ENCODE measurements around the gene REXO1. TPM values are rescaled to one million over a fixed set of nuclear protein-coding genes. Genes with fewer than 3 reads are reported as not detected.

REXO1 gene
- total RNA-seq, 1 experiment from 2014 or later = 56.8 TPM

- H3K79me2 ChIP-seq (ENCODE audit: insufficient read depth, low read length) = peaks cover 2% of the 10 kb centered on the region; the same call in 1 of the 2 replicates
- no peaks in the 10 kb centered on the region for H3K9me3 ChIP-seq (ENCODE audit: control insufficient read depth, low read depth, low read length)
- H2AK5ac ChIP-seq (ENCODE audit: insufficient read length, low read length) = no peak overlapping the region
- no peak overlapping the region for H4K5ac ChIP-seq (ENCODE audit: insufficient read length, low read depth, low read length)
- Mint-ChIP-seq H3K36me3 (ENCODE audit: insufficient read depth in 1 of 3, low read depth in 3 of 3) (peaks cover 6 to 35% (median 19%) of the 10 kb centered on the region in 3 experiments; a peak in 6 of 7 replicates), H3K4me1 (peaks cover 5 to 13% of the 10 kb centered on the region in 2 experiments; a peak in 3 of 4 replicates), H3K9me3 (no peaks in the 10 kb centered on the region), H3K4me3 (peak overlapping the region; percentile 10 to 29; a peak in 2 of 5 replicates), H3K27ac (no peak overlapping the region), H3K27me3 (ENCODE audit: low read depth) (no peaks in the 10 kb centered on the region)
- DNase-seq = peak; percentile 76
- H4K8ac ChIP-seq (replicated peaks; ENCODE audit: insufficient read length, low read depth, low read length) = no peak overlapping the region
- H3K4ac ChIP-seq (ENCODE audit: low read depth, low read length) = no peak overlapping the region
- H2AFZ ChIP-seq (ENCODE audit: low read length) = no peak overlapping the region
- H2BK20ac ChIP-seq (ENCODE audit: low read depth, low read length, poor library complexity, severe bottlenecking) = no peak overlapping the region
- no peak overlapping the region for H2BK12ac ChIP-seq (ENCODE audit: insufficient read length, low read depth, low read length)
- H4K20me1 ChIP-seq (ENCODE audit: control insufficient read depth, insufficient read depth, insufficient read length) = no peaks in the 10 kb centered on the region
- H3K23ac ChIP-seq (ENCODE audit: insufficient read length, low read depth, low read length) = no peak overlapping the region
- no peak overlapping the region for H3T11ph ChIP-seq (ENCODE audit: low read length)
- H3K18ac ChIP-seq (ENCODE audit: insufficient read length, low read depth, low read length) = no peak overlapping the region
- H3K4me2 ChIP-seq (ENCODE audit: insufficient read depth, insufficient read length, low read length) = no peak overlapping the region
- H3K27me3 ChIP-seq (ENCODE audit: insufficient read depth, low read length) = no peaks in the 10 kb centered on the region
- no peak overlapping the region for H3K9ac ChIP-seq (ENCODE audit: extremely low read depth, insufficient read length, low read length)
- H3K14ac ChIP-seq (ENCODE audit: insufficient read depth, low read length) = no peak overlapping the region; the same call in 1 of the 2 replicates
- H2BK5ac ChIP-seq (ENCODE audit: insufficient read length, low read length) = no peak overlapping the region
- no peak overlapping the region for H2BK120ac ChIP-seq (ENCODE audit: low read depth, low read length, poor library complexity, severe bottlenecking)
- H3K23me2 ChIP-seq (ENCODE audit: insufficient read length, low read depth, low read length, poor library complexity, severe bottlenecking) = no peaks in the 10 kb centered on the region
- no peaks in the 10 kb centered on the region for H3K4me1 ChIP-seq (ENCODE audit: insufficient read depth, low read length)
- no peak overlapping the region for H4K91ac ChIP-seq (ENCODE audit: insufficient read length, low read depth, low read length)
- H2BK15ac ChIP-seq (ENCODE audit: low read depth, low read length) = no peak overlapping the region
- H3K56ac ChIP-seq (ENCODE audit: insufficient read length, low read depth, low read length) = no peak overlapping the region
- TF ChIP-seq, protein P1, sequence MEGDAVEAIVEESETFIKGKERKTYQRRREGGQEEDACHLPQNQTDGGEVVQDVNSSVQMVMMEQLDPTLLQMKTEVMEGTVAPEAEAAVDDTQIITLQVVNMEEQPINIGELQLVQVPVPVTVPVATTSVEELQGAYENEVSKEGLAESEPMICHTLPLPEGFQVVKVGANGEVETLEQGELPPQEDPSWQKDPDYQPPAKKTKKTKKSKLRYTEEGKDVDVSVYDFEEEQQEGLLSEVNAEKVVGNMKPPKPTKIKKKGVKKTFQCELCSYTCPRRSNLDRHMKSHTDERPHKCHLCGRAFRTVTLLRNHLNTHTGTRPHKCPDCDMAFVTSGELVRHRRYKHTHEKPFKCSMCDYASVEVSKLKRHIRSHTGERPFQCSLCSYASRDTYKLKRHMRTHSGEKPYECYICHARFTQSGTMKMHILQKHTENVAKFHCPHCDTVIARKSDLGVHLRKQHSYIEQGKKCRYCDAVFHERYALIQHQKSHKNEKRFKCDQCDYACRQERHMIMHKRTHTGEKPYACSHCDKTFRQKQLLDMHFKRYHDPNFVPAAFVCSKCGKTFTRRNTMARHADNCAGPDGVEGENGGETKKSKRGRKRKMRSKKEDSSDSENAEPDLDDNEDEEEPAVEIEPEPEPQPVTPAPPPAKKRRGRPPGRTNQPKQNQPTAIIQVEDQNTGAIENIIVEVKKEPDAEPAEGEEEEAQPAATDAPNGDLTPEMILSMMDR (conservative IDR thresholded peaks at IDR 0.05) = no peak
- H3K79me1 ChIP-seq (ENCODE audit: insufficient read depth, low read depth, low read length, poor library complexity, severe bottlenecking) = no peaks in the 10 kb centered on the region
- no peak overlapping the region for H3K27ac ChIP-seq (ENCODE audit: insufficient read length, low read depth, low read length)
- WGBS (ENCODE audit: extremely low coverage, insufficient read length, low lambda C conversion rate) = no CpG with 5 or more reads among the region's 63 CpGs
Observed at GRCh38 chr19:1826557-1827521, 21.4 kb downstream of the REXO1 start.
